Panc1 (cell line): Measurements from ENCODE around the gene C2orf80. TPM values are rescaled to one million over a fixed set of nuclear protein-coding genes. Genes with fewer than 3 reads are reported as not detected.
"Not testable (repeated sequence)": the region's sequence is repeated elsewhere in the genome, so short reads cannot be mapped to it uniquely, and the experiment has no call there.

ENCODE experiments used
- ATAC-seq: fragments of 200-7000 bp; cut with Tn5 transposase; 2 replicates; pipeline ENCODE4 v1.9.1; 2020; ENCODE audit warnings: mild to moderate bottlenecking, moderate library complexity
- BruUV-seq: library from RNA; stranded (reverse); fragments of 400-500 nt; replicated peaks from 2 replicates; lab custom pipeline; 2021; lab: Mats Ljungman, UMichigan
- CTCF ChIA-PET: fragments of 300-600 bp; sonication (Branson Sonifier 250); formaldehyde crosslinking; loops from one replicate; lab custom pipeline; 2022; ENCODE audit warnings: antibody characterized with exemption; lab: Charles Lee
- POLR2A ChIA-PET: fragments of 300-600 bp; sonication (Branson Sonifier 250); formaldehyde crosslinking; loops from one replicate; lab custom pipeline; 2022; ENCODE audit warnings: antibody characterized with exemption; lab: Charles Lee
- DNase-seq: peaks from one replicate; pipeline ENCODE4 v3.0.0-alpha.2; 2010; ENCODE audit warnings: low read depth, low spot score
- H3K27ac ChIP-seq: 2 replicates; pipeline ENCODE4 v1.5.1; 2011; ENCODE audit warnings: mild to moderate bottlenecking, low read length, inconsistent platforms
- H3K27me3 ChIP-seq: fragments of 200-500 bp; sonication (Bioruptor generic); 2 replicates; pipeline ENCODE4 v1.6.0; 2014; ENCODE audit warnings: low read length, inconsistent platforms; ENCODE audit not compliant: control insufficient read depth, insufficient read depth
- H3K36me3 ChIP-seq: fragments of 200-500 bp; sonication (Bioruptor generic); 2 replicates; pipeline ENCODE4 v1.5.1; 2014; ENCODE audit warnings: inconsistent platforms, mild to moderate bottlenecking, low read length, moderate library complexity; ENCODE audit not compliant: control insufficient read depth, insufficient read depth
- H3K4me1 ChIP-seq: 2 replicates; pipeline ENCODE4 v1.5.1; 2011; ENCODE audit warnings: inconsistent platforms, mild to moderate bottlenecking, low read length, moderate library complexity; ENCODE audit not compliant: control insufficient read depth, insufficient read depth
- H3K4me3 ChIP-seq, 2 experiments: 2 replicates each; pipeline ENCODE4 v1.5.1; 2011 to 2012; ENCODE audit warnings: low read depth in 2 of 2, low read length in 2 of 2, mild to moderate bottlenecking in 2 of 2, inconsistent platforms in 1 of 2, moderate library complexity in 1 of 2
- H3K9me3 ChIP-seq: fragments of 200-500 bp; sonication (Bioruptor generic); 2 replicates; pipeline ENCODE4 v1.5.1; 2014; ENCODE audit warnings: low read depth, mild to moderate bottlenecking, inconsistent platforms, low read length, moderate library complexity; ENCODE audit not compliant: control insufficient read depth, insufficient read depth
- CTCF ChIP-seq: fragments of 450-650 bp; IDR thresholded peaks from 2 replicates; pipeline ENCODE4 v1.5.1; 2017; ENCODE audit warnings: mild to moderate bottlenecking
- POLR2AphosphoS5 ChIP-seq: IDR thresholded peaks from 2 replicates; pipeline ENCODE4 v1.6.1; 2012; ENCODE audit warnings: mild to moderate bottlenecking, low read depth, low read length, moderate library complexity
- REST ChIP-seq, 2 experiments: IDR thresholded peaks; 2 replicates each; pipeline ENCODE4 v1.6.1; 2011 to 2012; ENCODE audit warnings: low read depth in 2 of 2, control low read depth in 1 of 2, low read length in 1 of 2, mild to moderate bottlenecking in 1 of 2, moderate library complexity in 1 of 2; ENCODE audit not compliant: insufficient read depth in 1 of 2
- SIN3A ChIP-seq: IDR thresholded peaks from 2 replicates; pipeline ENCODE4 v1.6.1; 2012; ENCODE audit warnings: low read depth, mild to moderate bottlenecking, low read length, moderate library complexity, borderline replicate concordance; ENCODE audit not compliant: insufficient read depth
- TCF7L2 ChIP-seq: IDR thresholded peaks from 2 replicates; pipeline ENCODE4 v1.6.1; 2011; ENCODE audit warnings: mild to moderate bottlenecking, low read depth, low read length, inconsistent platforms
- in situ Hi-C: cut with HindIII; loops from 2 replicates; pipeline ENCODE4 v1.10.0; 2016; ENCODE audit warnings: low sequenced_read_pairs, low pct_unique_long_range_greater_than_20kb
- intact Hi-C: fragments of 100-400 bp; cut with micrococcal nuclease; formaldehyde crosslinking; loops from one replicate; pipeline ENCODE4 v1.10.0; 2022; ENCODE audit not compliant: unreplicated experiment
- total RNA-seq: library from RNA; stranded (reverse); gene quantifications from one replicate; pipeline ENCODE4 v1.2.1, GENCODE V29; 2021; ENCODE audit not compliant: unreplicated experiment

The C2orf80 gene
- total RNA-seq, 1 experiment from 2014 or later, result not detected

GRCh38 chr2:208125251-208125650, 64.6 kb downstream of the C2orf80 start:
- no peaks in the 10 kb centered on the region for H3K27me3 ChIP-seq
- ChIA-PET CTCF (no interaction called here), POLR2A (interaction anchor here (0.7 kb wide), 1 partner anchor 513 kb away, joined by 3 read pairs; no protein-coding TSS in a partner anchor)
- H3K4me1 ChIP-seq, result no peaks in the 10 kb centered on the region
- H3K9me3 ChIP-seq, result no peaks in the 10 kb centered on the region
- no TSS peak for BruUV-seq
- intact Hi-C loops (no loop called here), in situ Hi-C loops (no loop called here)
- H3K36me3 ChIP-seq, result no peaks in the 10 kb centered on the region; the same call in 1 of the 2 replicates
- no peak overlapping the region for H3K4me3 ChIP-seq
- ATAC-seq (no peak), DNase-seq (no peak)
- no peak overlapping the region for H3K27ac ChIP-seq
- no peak for TF ChIP-seq SIN3A
- TF ChIP-seq TCF7L2, result no peak
- TF ChIP-seq POLR2AphosphoS5, result no peak
- no peak for TF ChIP-seq CTCF
- no peak for TF ChIP-seq REST (IDR thresholded peaks at IDR 0.05; ENCODE audit: insufficient read depth in 1 of 2, low read depth in 2 of 2, low read length in 1 of 2)

- H3K4me3 ChIP-seq, ATAC-seq, DNase-seq, H3K27me3 ChIP-seq, POLR2A ChIA-PET, H3K36me3 ChIP-seq, intact Hi-C loops, H3K27ac ChIP-seq, H3K9me3 ChIP-seq, H3K4me1 ChIP-seq, BruUV-seq, in situ Hi-C loops: not testable (repeated sequence)
- CTCF ChIA-PET, result interaction anchor here (0.7 kb wide), 1 partner anchor 377 kb away, joined by 16 read pairs; no protein-coding TSS in a partner anchor
These were observed 65.7 kb downstream of the C2orf80 start, which contains the start of gene CRYGD for GRCh38 chr2:208124013-208124715. Gene CRYGD (minus strand): TSS chr2:208124524. CDS start chr2:208124473, 51 bp downstream.

GRCh38 chr2:208122248-208122647, 67.6 kb downstream of the C2orf80 start:
- H3K4me3 ChIP-seq, result no peak overlapping the region
- H3K27ac ChIP-seq, result no peak overlapping the region
- no peaks in the 10 kb centered on the region for H3K27me3 ChIP-seq
- no peaks in the 10 kb centered on the region for H3K9me3 ChIP-seq
- BruUV-seq, result no TSS peak
- intact Hi-C loops, result no loop called here
- no peaks in the 10 kb centered on the region for H3K4me1 ChIP-seq
- no peaks in the 10 kb centered on the region; the same call in 1 of the 2 replicates for H3K36me3 ChIP-seq
- in situ Hi-C loops, result no loop called here
- CTCF ChIA-PET, result interaction anchor here (0.6 kb wide), 1 partner anchor 77 kb away, joined by 3 read pairs; no protein-coding TSS in a partner anchor
- TF ChIP-seq CTCF (no peak), REST (IDR thresholded peaks at IDR 0.05; ENCODE audit: insufficient read depth in 1 of 2, low read depth in 2 of 2, low read length in 1 of 2) (no peak), TCF7L2 (no peak), POLR2AphosphoS5 (no peak), SIN3A (no peak)
- DNase-seq (no peak), ATAC-seq (no peak)
- POLR2A ChIA-PET, result no interaction called here
